ENCODE data around the gene DTNBP1.

DNA sequence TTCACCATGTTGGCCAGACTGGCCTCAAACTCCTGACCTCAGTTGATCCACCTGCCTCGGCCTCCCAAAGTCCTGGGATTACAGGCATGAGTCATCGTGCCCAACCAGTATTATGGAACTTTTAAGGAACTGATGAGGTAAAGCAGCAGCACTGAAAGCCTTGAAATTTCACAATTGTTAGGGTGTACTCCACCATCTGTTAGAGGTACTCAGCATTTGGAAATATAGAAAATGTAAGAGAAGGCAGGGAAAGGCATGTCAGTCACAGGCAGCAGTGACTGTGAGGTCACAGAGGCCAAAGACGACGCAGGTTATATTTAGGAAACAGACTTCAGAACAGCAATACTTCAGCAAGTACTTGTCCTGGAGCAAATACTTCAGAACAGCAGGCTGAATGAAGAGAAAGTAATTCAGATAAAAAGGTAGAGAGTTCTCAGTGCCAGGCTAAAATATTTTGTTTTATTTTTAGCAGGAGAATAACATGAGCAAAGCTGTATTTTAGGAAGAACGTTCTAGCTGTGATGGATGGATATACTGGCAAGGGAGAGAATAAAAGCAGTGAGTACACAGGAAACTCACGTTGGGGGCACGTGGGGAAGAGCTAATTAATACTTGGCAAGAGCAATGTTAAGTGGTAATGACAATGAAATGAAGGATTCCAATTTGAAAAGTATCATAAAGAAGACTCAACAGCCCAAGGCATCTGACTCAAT lies 67.2 kb downstream of the DTNBP1 start:
- TF ChIP-seq, protein P1, sequence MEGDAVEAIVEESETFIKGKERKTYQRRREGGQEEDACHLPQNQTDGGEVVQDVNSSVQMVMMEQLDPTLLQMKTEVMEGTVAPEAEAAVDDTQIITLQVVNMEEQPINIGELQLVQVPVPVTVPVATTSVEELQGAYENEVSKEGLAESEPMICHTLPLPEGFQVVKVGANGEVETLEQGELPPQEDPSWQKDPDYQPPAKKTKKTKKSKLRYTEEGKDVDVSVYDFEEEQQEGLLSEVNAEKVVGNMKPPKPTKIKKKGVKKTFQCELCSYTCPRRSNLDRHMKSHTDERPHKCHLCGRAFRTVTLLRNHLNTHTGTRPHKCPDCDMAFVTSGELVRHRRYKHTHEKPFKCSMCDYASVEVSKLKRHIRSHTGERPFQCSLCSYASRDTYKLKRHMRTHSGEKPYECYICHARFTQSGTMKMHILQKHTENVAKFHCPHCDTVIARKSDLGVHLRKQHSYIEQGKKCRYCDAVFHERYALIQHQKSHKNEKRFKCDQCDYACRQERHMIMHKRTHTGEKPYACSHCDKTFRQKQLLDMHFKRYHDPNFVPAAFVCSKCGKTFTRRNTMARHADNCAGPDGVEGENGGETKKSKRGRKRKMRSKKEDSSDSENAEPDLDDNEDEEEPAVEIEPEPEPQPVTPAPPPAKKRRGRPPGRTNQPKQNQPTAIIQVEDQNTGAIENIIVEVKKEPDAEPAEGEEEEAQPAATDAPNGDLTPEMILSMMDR (conservative IDR thresholded peaks at IDR 0.05 in 1 of 2, IDR thresholded peaks at IDR 0.05 in 1 of 2; ENCODE audit: low read depth in 1 of 2, low read length in 2 of 2) = no peak
- no peak for TF ChIP-seq EZH2 (IDR thresholded peaks at IDR 0.05; ENCODE audit: low read length, missing control alignments)
